GM12801 (cell line): ENCODE data around the gene ADCY3.

Experiments
- TF ChIP-seq, protein P1 (sequence below): IDR thresholded peaks from one replicate; pipeline ENCODE4 v1.5.1; 2011; ENCODE audit warnings: control low read depth; ENCODE audit not compliant: insufficient read length; ENCODE audit errors: extremely low read depth

ADCY3 gene

GRCh38 chr2:24891201-24891600 is 28.8 kb downstream of the ADCY3 start:
- TF ChIP-seq, protein P1, sequence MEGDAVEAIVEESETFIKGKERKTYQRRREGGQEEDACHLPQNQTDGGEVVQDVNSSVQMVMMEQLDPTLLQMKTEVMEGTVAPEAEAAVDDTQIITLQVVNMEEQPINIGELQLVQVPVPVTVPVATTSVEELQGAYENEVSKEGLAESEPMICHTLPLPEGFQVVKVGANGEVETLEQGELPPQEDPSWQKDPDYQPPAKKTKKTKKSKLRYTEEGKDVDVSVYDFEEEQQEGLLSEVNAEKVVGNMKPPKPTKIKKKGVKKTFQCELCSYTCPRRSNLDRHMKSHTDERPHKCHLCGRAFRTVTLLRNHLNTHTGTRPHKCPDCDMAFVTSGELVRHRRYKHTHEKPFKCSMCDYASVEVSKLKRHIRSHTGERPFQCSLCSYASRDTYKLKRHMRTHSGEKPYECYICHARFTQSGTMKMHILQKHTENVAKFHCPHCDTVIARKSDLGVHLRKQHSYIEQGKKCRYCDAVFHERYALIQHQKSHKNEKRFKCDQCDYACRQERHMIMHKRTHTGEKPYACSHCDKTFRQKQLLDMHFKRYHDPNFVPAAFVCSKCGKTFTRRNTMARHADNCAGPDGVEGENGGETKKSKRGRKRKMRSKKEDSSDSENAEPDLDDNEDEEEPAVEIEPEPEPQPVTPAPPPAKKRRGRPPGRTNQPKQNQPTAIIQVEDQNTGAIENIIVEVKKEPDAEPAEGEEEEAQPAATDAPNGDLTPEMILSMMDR, result no peak

DNA sequence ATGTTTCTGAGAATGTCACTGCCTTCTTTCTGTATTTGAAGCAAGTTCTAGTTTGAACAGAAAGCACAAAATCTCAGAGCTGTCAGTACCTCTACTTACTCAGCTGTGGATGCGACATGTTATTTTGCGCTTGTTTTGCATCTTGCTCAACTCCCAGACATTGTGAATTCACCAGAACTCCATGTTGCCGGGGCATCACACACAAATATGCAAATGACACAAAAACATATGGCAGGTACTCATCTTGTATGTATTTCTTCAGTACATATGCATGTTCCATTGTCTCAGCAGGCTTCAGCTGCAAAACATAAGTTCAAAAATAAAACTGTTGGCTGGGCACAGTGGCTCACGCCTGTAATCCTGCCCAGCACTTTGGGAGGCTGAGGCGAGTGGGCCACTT is 30.8 kb downstream of the ADCY3 start:
- TF ChIP-seq, protein P1, result no peak

- TF ChIP-seq, protein P1, result no peak
Measured at GRCh38 chr2:24888177-24888576, 31.9 kb downstream of the ADCY3 start.

DNA sequence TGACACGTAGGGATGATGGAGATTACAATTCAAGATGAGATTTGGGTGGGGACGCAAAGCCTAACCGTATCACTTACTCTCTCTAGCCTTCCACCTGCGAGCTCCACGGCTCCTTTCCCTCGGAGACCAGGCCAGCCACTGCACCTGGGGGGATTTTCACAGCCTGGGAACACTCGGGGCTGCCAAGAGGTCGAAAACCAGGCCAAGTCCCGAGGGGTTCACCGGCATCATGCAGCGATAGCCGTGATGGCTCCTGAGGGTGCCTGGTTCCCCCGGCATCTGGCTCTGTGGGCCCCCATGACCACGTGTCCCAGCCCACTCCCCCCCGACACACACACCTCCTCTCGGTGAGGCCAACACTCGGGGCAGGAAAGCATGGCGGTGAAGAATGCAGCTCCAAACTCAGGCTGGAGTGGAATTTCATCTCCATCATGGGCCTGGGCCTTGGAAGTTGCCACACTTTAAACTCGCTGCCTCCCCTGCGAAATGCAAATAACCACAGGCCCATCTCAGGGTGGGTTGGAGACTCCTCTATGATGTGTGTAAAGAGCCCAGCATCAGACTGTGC is 32.6 kb downstream of the ADCY3 start:
- TF ChIP-seq, protein P1, result no peak

DNA sequence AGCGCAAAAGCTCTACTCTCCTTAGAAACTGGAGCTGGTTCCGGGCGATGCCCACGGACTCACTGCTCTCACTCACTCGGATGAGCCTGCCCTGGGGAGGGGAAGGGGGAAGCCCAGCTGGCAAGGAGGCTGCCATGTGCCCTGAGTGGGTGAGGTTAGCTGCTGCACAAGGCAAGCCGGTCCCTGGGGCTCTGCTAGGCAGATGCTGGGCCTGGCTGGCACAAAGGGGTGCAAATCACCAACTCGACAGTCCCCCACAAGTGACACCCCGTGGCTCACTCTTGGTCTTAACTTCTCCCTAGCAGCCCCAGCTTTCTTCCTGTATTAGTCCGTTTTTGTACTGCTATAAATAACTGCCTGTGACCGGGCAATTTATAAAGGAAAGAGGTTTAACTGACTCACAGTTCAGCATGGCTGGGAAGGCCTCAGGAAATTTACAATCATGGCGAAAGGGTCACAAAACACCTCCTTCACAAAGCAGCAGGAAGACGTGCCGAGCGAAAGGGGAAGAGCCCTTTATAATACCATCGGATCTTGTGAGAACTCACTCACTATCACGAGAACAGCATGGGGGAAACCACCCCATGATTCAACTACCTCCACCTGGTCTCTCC is 33.2 kb downstream of the ADCY3 start:
- TF ChIP-seq, protein P1, result no peak

GRCh38 chr2:24886126-24886501 is 33.9 kb downstream of the ADCY3 start:
- TF ChIP-seq, protein P1, result no peak

DNA sequence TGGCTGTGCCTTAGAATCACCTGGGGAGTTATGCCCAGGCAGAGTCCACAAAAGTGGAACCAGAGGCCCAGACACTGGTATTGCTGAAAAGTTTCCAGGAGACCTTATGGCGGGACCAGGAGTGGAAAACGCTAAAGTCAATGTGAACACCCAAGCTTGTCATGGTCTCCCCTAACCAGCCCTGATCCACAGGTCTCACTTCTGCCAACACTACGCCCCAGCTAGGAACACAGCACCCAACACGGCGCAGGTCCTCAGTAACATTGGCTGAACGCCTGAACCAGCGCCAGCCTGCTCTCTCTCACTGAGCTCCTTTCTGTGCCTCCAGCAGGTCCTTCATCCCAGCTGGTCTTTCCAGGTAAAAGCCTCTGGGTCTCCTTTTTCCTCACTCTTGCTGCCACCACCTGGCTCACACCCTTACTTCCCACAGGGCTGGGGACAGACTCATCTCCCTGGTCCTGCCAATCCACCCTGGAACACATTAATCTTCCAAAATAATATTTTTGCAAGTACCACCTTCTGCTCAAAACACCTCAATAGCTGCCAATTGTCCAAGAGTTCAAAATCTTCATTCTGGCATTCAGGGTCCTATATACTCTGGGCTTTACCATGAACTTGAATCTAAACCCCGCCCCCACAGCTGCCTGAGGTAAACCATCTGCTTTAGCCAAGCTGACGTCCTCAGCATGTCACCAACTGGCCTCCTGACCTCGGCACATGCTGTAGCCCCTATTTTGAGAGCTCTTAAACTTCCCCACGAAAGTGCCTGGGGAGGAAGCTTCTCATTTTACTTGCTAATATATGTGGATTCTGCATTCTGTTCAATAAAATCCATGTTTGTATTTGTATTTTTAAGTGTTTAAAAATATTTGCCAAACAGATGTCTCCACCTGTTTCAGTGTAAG is 34.6 kb downstream of the ADCY3 start:
- TF ChIP-seq, protein P1, result no peak
